IMR-90 (cell line): ENCODE measurements around the gene NR2C2.

Source experiments
- BHLHE40 ChIP-seq: fragments of 150-350 bp; IDR thresholded peaks from 2 replicates; pipeline ENCODE4 v1.6.1; 2016; ENCODE audit warnings: mild to moderate bottlenecking, low read depth, low read length
- CEBPB ChIP-seq: IDR thresholded peaks from 2 replicates; pipeline ENCODE4 v1.6.1; 2012; ENCODE audit warnings: low read depth, low read length, improper control_type of control experiment
- CHD1 ChIP-seq: IDR thresholded peaks from 2 replicates; pipeline ENCODE4 v1.6.1; 2012; ENCODE audit warnings: low read depth, low read length, improper control_type of control experiment
- CTCF ChIP-seq: conservative IDR thresholded peaks from 2 replicates; pipeline ENCODE4 v1.5.1; 2012; ENCODE audit warnings: mild to moderate bottlenecking, low read depth, low read length, improper control_type of control experiment
- ELK1 ChIP-seq: fragments of 150-350 bp; IDR thresholded peaks from 2 replicates; pipeline ENCODE4 v1.6.1; 2016; ENCODE audit warnings: low read depth, mild to moderate bottlenecking, low read length, moderate library complexity, borderline replicate concordance
- FOS ChIP-seq: fragments of 150-350 bp; IDR thresholded peaks from 2 replicates; pipeline ENCODE4 v1.6.1; 2016; ENCODE audit warnings: low read depth, low read length
- MAFK ChIP-seq: IDR thresholded peaks from 2 replicates; pipeline ENCODE4 v1.6.1; 2012; ENCODE audit warnings: low read depth, low read length, improper control_type of control experiment
- MAZ ChIP-seq: IDR thresholded peaks from 2 replicates; pipeline ENCODE4 v1.6.1; 2012; ENCODE audit warnings: low read depth, mild to moderate bottlenecking, low read length, improper control_type of control experiment, moderate library complexity, borderline replicate concordance
- POLR2A ChIP-seq: IDR thresholded peaks from 2 replicates; pipeline ENCODE4 v1.6.1; 2012; ENCODE audit warnings: mild to moderate bottlenecking, low read depth, low read length
- RAD21 ChIP-seq: IDR thresholded peaks from 2 replicates; pipeline ENCODE4 v1.6.1; 2012; ENCODE audit warnings: low read length, improper control_type of control experiment
- RCOR1 ChIP-seq: IDR thresholded peaks from 2 replicates; pipeline ENCODE4 v1.6.1; 2012; ENCODE audit warnings: mild to moderate bottlenecking, low read length, improper control_type of control experiment; ENCODE audit not compliant: insufficient replicate concordance
- RFX5 ChIP-seq: IDR thresholded peaks from 2 replicates; pipeline ENCODE4 v1.8.0; 2012; ENCODE audit warnings: low read depth, mild to moderate bottlenecking, low read length, moderate library complexity
- SMC3 ChIP-seq: fragments of 150-350 bp; IDR thresholded peaks from 2 replicates; pipeline ENCODE4 v1.6.1; 2016; ENCODE audit warnings: low read depth, mild to moderate bottlenecking, antibody characterized with exemption, low read length, moderate library complexity
- USF2 ChIP-seq: fragments of 150-350 bp; IDR thresholded peaks from 2 replicates; pipeline ENCODE4 v1.6.1; 2017; ENCODE audit warnings: mild to moderate bottlenecking, antibody characterized with exemption, low read length, low read depth

- TF ChIP-seq POLR2A (no peak), CTCF (no peak), MAZ (no peak), CHD1 (no peak), CEBPB (no peak), FOS (no peak), USF2 (no peak), RAD21 (no peak), SMC3 (no peak), MAFK (no peak), RFX5 (no peak), RCOR1 (no peak), ELK1 (no peak), BHLHE40 (no peak)
Measured at GRCh38 chr3:14909250-14909649, 38.1 kb upstream of the NR2C2 start.
